ENCODE results near the gene CCKAR. TPM values are rescaled to one million over a fixed set of nuclear protein-coding genes. Genes with fewer than 3 reads are reported as not detected.

The CCKAR gene
- total RNA-seq, 1 experiment from 2014 or later = not detected

- Mint-ChIP-seq H3K9me3 (no peaks in the 10 kb centered on the region), H3K27me3 (ENCODE audit: low read depth) (no peaks in the 10 kb centered on the region), H3K4me3 (no peak overlapping the region), H3K27ac (no peak overlapping the region), H3K36me3 (peaks cover 79% of the 10 kb centered on the region), H3K4me1 (no peaks in the 10 kb centered on the region)
- TF ChIP-seq E2F5 (CRISPR knock-in tag; IDR thresholded peaks at IDR 0.05) (no peak), SP1 (CRISPR knock-in tag; conservative IDR thresholded peaks at IDR 0.05) (no peak), TP53 (CRISPR knock-in tag; IDR thresholded peaks at IDR 0.05) (no peak)
- CTCF ChIA-PET = no interaction called here
- DNase-seq (ENCODE audit: low spot score) (no peak), ATAC-seq (no peak)
- POLR2A ChIA-PET = interaction anchor here (0.7 kb wide), 1 partner anchor 393 kb away, joined by 3 read pairs; no protein-coding TSS in a partner anchor
Observed at GRCh38 chr4:26431461-26432180, 58.7 kb downstream of the CCKAR start.

Other genes starting within 250 kb of the CCKAR start
- gene RBPJ, start 169.5 kb downstream of the CCKAR start, total RNA-seq (2021) = 163 to 167 TPM (median 163 TPM) in 3 replicates
- gene TBC1D19, start 93.6 kb upstream of the CCKAR start, total RNA-seq (2021) = 2.1 to 3.1 TPM (median 2.8 TPM) in 3 replicates